ENCODE data around the gene ROBO3. TPM values are rescaled to one million over a fixed set of nuclear protein-coding genes. Genes with fewer than 3 reads are reported as not detected.
A peak's percentile ranks its signal among the peaks of the same experiment; 100 is the strongest.

The ROBO3 gene
- total RNA-seq, 1 experiment from 2014 or later, result 21.3 TPM

- H3K27me3 Mint-ChIP-seq (ENCODE audit: low read depth), result peaks cover 95% of the 10 kb centered on the region
- POLR2A ChIA-PET, result no interaction called here
- peak overlapping the region; percentile 54 for H3K4me3 Mint-ChIP-seq
- no peaks in the 10 kb centered on the region for H3K36me3 Mint-ChIP-seq
- no peak overlapping the region for H3K27ac Mint-ChIP-seq
- peak; percentile 44 for DNase-seq (ENCODE audit: low spot score)
- CTCF ChIA-PET, result no interaction called here
- H3K9me3 Mint-ChIP-seq, result no peaks in the 10 kb centered on the region
- peak; percentile 17 for ATAC-seq
- TF ChIP-seq ZNF396 (CRISPR knock-in tag; IDR thresholded peaks at IDR 0.05; ENCODE audit: borderline replicate concordance), result no peak
- TF ChIP-seq USF1 (CRISPR knock-in tag; IDR thresholded peaks at IDR 0.05), result peak; percentile 65
- TF ChIP-seq ZNF317 (CRISPR knock-in tag; IDR thresholded peaks at IDR 0.05; ENCODE audit: borderline replicate concordance, low read depth), result peak; percentile 30; the same call in 1 of the 2 replicates
- TF ChIP-seq USF2 (CRISPR knock-in tag; IDR thresholded peaks at IDR 0.05), result peak; percentile 72
- TF ChIP-seq TCF7 (CRISPR knock-in tag; IDR thresholded peaks at IDR 0.05; ENCODE audit: low read depth), result no peak
- TF ChIP-seq E2F1 (CRISPR knock-in tag; IDR thresholded peaks at IDR 0.05), result no peak
- peaks cover 32% of the 10 kb centered on the region for H3K4me1 Mint-ChIP-seq
Measured at GRCh38 chr11:124863137-124863825, 2.0 kb upstream of the ROBO3 start.

GRCh38 chr11:124863826-124864165 lies 1.4 kb upstream of the ROBO3 start:
- DNase-seq (ENCODE audit: low spot score), result no peak
- peaks cover 97% of the 10 kb centered on the region for H3K27me3 Mint-ChIP-seq (ENCODE audit: low read depth)
- ChIA-PET CTCF (no interaction called here), POLR2A (no interaction called here)
- H3K4me1 Mint-ChIP-seq, result peaks cover 33% of the 10 kb centered on the region
- H3K36me3 Mint-ChIP-seq, result no peaks in the 10 kb centered on the region
- peak overlapping the region; percentile 54 for H3K4me3 Mint-ChIP-seq
- H3K9me3 Mint-ChIP-seq, result no peaks in the 10 kb centered on the region
- no peak overlapping the region for H3K27ac Mint-ChIP-seq
- TF ChIP-seq USF1 (CRISPR knock-in tag; IDR thresholded peaks at IDR 0.05), result no peak
- ATAC-seq, result no peak

- ATAC-seq, result no peak
- DNase-seq (ENCODE audit: low spot score), result no peak
- H3K36me3 Mint-ChIP-seq, result no peaks in the 10 kb centered on the region
- POLR2A ChIA-PET, result no interaction called here
- no peak overlapping the region for H3K27ac Mint-ChIP-seq
- no peaks in the 10 kb centered on the region for H3K9me3 Mint-ChIP-seq
- peaks cover 38% of the 10 kb centered on the region for H3K4me1 Mint-ChIP-seq
- peaks cover 99% of the 10 kb centered on the region for H3K27me3 Mint-ChIP-seq (ENCODE audit: low read depth)
- peak overlapping the region; percentile 60 for H3K4me3 Mint-ChIP-seq
- CTCF ChIA-PET, result interaction anchor here (1.9 to 3.3 kb wide), 5 partner anchors 13 to 224 kb away, joined by 7 to 66 read pairs (median 27); no protein-coding TSS in a partner anchor
- TF ChIP-seq ZMAT4 (CRISPR knock-in tag; IDR thresholded peaks at IDR 0.05) (no peak), E2F5 (CRISPR knock-in tag; IDR thresholded peaks at IDR 0.05) (no peak), PRDM15 (CRISPR knock-in tag; IDR thresholded peaks at IDR 0.05) (no peak), MYBL2 (CRISPR knock-in tag; IDR thresholded peaks at IDR 0.05) (no peak), TEAD4 (CRISPR knock-in tag; IDR thresholded peaks at IDR 0.05) (no peak), USF1 (CRISPR knock-in tag; IDR thresholded peaks at IDR 0.05) (no peak), ZNF671 (CRISPR knock-in tag; IDR thresholded peaks at IDR 0.05) (no peak), TEAD1 (CRISPR knock-in tag; IDR thresholded peaks at IDR 0.05) (no peak), ATF1 (CRISPR knock-in tag; IDR thresholded peaks at IDR 0.05) (no peak), EMX1 (CRISPR knock-in tag; IDR thresholded peaks at IDR 0.05) (no peak), ZNF317 (CRISPR knock-in tag; IDR thresholded peaks at IDR 0.05; ENCODE audit: borderline replicate concordance, low read depth) (no peak), ZNF425 (CRISPR knock-in tag; conservative IDR thresholded peaks at IDR 0.05) (no peak)
Measured at GRCh38 chr11:124864176-124864891, 898 bp upstream of the ROBO3 start.

All from WTC11 (cell line).